ENCODE measurements around the gene CLEC16A.

The CLEC16A gene

GRCh38 chr16:11066261-11066870 is 122.0 kb downstream of the CLEC16A start:
- no peak for DNase-seq

GRCh38 chr16:11067266-11067665 is 122.9 kb downstream of the CLEC16A start:
- DNase-seq, result no peak

GRCh38 chr16:11067697-11068141 is 123.4 kb downstream of the CLEC16A start:
- no peak for DNase-seq

- no peak for DNase-seq
Observed at GRCh38 chr16:11071829-11072228, 127.5 kb downstream of the CLEC16A start.

GRCh38 chr16:11072420-11073153 is 128.2 kb downstream of the CLEC16A start:
- no peak for DNase-seq

GRCh38 chr16:11073407-11073999 is 129.1 kb downstream of the CLEC16A start:
- DNase-seq, result no peak

GRCh38 chr16:11074131-11074530 is 129.8 kb downstream of the CLEC16A start:
- no peak for DNase-seq

GRCh38 chr16:11075163-11075562 is 130.8 kb downstream of the CLEC16A start:
- DNase-seq, result no peak

- DNase-seq, result peak; percentile 71
Observed at GRCh38 chr16:11076259-11077018, 132.1 kb downstream of the CLEC16A start.

GRCh38 chr16:11078812-11079459 is 134.6 kb downstream of the CLEC16A start:
- DNase-seq, result no peak

- peak; percentile 23 for DNase-seq
Observed at GRCh38 chr16:11079652-11080187, 135.4 kb downstream of the CLEC16A start.

- DNase-seq, result no peak
Observed at GRCh38 chr16:11080327-11080967, 136.1 kb downstream of the CLEC16A start.

GRCh38 chr16:11080999-11081630 is 136.8 kb downstream of the CLEC16A start:
- no peak for DNase-seq

GRCh38 chr16:11082108-11082859 is 137.9 kb downstream of the CLEC16A start:
- DNase-seq, result no peak

- no peak for DNase-seq
Observed at GRCh38 chr16:11082860-11083388, 138.6 kb downstream of the CLEC16A start.

GRCh38 chr16:11084484-11084875 is 140.1 kb downstream of the CLEC16A start:
- DNase-seq, result no peak

GRCh38 chr16:11084876-11085485 is 140.6 kb downstream of the CLEC16A start:
- no peak for DNase-seq

GRCh38 chr16:11085916-11086315 is 141.6 kb downstream of the CLEC16A start:
- no peak for DNase-seq

- no peak for DNase-seq
Observed at GRCh38 chr16:11087691-11088073, 143.3 kb downstream of the CLEC16A start.
